ENCODE data around the gene PMPCA.

- TF ChIP-seq, protein P1, sequence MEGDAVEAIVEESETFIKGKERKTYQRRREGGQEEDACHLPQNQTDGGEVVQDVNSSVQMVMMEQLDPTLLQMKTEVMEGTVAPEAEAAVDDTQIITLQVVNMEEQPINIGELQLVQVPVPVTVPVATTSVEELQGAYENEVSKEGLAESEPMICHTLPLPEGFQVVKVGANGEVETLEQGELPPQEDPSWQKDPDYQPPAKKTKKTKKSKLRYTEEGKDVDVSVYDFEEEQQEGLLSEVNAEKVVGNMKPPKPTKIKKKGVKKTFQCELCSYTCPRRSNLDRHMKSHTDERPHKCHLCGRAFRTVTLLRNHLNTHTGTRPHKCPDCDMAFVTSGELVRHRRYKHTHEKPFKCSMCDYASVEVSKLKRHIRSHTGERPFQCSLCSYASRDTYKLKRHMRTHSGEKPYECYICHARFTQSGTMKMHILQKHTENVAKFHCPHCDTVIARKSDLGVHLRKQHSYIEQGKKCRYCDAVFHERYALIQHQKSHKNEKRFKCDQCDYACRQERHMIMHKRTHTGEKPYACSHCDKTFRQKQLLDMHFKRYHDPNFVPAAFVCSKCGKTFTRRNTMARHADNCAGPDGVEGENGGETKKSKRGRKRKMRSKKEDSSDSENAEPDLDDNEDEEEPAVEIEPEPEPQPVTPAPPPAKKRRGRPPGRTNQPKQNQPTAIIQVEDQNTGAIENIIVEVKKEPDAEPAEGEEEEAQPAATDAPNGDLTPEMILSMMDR (IDR thresholded peaks at IDR 0.05; ENCODE audit: low read length), result no peak
- no peak for TF ChIP-seq EZH2 (IDR thresholded peaks at IDR 0.05; ENCODE audit: borderline replicate concordance, low read length)
These were observed 11.3 kb downstream of the PMPCA start for GRCh38 chr9:136421791-136422190.

Data from OCI-LY1 (cell line).